ENCODE data around the gene FLYWCH2.

Gene FLYWCH2

DNA sequence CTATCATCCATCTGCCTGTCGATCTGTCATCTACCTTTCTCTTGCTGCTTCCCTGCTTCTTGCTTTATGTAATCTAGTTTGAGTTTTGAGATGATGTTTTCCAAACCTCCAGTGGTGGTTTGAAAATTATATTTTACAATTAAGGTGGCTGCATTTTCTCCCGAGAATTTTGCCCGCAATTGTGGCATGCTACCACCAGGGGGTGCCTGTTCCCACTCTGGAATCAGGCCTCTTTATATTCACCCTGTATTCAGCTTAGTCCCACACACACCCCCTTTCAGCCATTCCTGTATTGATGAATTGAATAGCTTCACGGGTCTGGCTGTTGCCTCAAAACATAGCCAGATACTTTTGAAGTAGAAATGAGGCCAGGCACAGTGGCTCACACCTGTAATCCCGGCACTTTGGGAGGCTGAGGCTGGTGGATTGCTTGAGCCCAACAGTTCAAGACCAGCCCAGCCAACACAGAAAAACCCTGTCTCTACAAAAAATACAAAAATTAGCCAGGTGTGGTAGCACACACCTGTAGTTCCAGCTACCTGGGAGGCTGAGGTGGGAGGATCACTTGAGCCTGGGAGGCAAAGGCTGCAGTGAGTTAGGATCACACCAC lies 28.2 kb upstream of the FLYWCH2 start:
- DNase-seq = no peak

DNA sequence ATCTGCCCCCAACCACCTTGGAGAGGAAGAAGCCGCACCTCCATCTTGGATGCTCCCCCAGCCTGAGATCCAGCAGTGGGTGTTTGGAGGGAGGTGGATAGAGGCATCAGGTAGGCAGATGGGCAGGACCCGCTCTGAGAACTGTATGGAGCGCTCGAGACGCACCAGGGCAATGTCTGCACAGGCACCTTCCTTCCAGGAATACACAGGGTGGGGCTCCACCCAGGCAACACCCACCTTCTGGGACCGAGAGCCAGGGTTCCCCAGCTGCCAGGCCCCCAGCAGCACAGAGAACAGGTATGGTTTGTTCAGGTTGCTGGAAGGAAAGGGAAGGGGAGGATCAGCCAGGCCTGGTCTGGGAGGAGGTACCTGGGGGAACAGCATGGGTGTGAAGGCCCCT lies 27.5 kb upstream of the FLYWCH2 start:
- no peak for DNase-seq

DNA sequence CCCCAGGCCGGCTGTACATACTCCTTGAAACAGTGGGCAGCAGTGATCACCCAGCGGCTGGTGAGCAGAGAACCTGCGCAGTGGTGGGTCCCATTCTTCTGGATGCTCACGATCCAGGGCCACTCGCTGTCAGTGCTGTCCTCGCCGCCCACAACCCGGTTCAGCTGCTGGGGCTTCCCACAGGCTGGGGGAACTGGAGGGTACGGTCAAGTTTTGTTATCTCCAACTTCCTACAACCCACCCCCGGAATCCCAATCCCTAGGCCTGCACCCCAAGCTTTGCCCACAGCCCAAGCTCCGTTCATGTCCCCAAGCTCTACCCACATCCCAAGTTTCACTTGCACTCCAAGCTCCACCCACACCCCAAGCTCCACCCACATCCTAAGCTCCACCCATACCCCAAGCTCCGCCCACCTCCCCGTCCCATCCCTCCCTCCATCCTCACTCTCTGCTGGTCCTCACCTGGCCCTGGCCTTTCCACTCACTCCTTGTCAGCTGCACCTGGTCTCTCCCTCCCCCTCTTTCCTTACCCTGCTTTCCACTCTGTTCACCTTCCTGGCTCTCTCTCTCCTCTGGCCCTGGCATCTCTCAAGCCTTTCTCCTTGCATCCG lies 26.8 kb upstream of the FLYWCH2 start:
- DNase-seq = no peak

GRCh38 chr16:2856686-2857450 lies 26.1 kb upstream of the FLYWCH2 start:
- DNase-seq = no peak

GRCh38 chr16:2857451-2858244 lies 25.4 kb upstream of the FLYWCH2 start, which contains the start of gene PRSS22:
Gene PRSS22, minus strand, starts transcription at chr16:2858170. Its CDS starts 66 bp downstream, at chr16:2858104.
- no peak for DNase-seq

DNA sequence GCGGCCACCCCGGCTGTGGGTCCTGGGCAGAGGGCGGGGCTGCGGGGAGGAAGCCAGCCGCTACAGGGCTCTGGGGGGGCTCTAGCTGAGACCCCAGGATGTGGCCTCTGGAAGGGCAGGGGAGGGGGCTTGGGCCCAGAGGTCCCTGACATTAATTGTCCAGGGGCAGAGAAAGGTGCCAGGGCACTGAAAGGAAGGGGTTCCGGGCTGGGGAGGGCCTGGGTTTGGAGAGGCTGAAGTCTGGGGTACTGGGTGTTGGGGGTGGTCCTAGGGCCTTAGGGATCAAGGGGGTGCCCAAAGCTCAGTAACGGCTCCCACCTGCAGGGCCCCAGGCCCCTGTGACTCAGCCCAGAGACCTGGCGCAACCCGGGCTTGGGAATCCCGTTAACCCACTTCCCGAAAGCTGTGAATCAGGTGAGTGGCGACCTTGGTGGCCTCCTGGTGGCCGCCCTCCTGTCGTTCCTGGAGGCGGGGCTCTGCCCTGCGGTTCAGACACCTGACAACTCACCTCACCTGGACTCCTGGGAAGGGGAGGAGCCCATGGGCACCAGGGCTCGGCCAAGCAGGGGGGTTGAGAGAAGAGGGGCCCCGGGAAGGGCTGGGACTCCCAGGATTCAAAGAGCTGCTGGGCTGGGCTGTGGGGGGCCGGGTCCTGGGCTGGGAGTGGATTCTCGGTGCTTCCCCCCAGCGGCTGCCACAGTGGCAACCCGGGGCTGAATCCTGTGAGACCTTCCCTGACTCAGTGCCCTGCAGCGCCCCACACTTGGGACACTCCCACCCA lies 24.6 kb upstream of the FLYWCH2 start:
- no peak for DNase-seq

GRCh38 chr16:2859686-2860265 lies 23.2 kb upstream of the FLYWCH2 start:
- no peak for DNase-seq

DNA sequence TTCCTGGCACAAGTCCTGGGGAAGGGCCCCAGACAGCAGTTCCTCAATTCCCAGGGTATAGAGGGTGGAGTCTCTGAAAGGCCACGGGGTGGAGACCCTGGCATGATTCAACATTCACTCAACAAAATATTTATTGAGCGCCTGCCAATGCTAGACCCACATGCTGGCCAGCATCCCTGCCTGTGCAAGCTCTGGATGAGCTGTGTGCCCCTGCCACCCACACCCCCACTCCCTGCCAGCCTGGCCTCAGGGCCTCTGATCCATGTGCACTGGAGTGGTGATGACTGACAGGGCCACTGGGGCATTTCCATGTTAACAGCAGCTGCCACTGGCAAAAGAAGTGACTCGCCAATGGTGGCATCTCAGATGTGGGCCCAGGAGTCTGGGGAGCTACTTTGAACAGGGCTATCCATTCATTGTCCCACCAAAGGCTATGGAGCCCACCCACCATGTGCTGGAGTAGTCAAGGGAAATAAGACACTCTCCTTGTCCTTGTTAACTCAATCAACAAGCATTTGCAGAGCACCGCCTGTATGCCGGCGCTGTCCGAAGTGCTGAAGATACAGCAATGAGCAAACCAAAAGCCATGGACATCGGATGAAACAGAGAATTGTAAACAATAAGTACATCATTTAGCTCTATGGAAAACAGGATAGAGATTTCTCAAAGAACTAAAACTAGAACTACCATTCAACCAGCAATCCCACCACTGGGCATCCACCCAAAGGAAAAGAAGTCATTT lies 22.0 kb upstream of the FLYWCH2 start:
- no peak for DNase-seq

DNA sequence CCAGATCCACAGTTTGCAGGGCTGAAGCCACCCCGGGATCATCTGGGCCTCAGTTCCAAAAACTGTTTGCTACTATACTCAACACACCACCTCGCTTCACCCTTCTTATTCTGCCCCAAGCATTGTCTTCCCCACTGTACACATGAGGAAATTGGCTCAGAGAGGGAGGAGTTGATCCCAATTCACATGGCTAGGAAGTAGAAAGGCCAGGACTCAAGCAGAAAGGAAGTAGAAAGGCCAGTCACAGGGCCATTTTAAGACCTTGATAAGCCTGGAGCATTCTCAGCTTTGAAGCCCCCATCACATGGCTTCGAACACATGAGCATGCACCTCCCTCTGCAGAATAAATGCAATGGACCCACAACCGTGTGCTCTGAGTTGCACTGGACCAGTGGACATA lies 17.4 kb upstream of the FLYWCH2 start:
- DNase-seq = no peak

- DNase-seq = no peak
Observed at GRCh38 chr16:2866431-2866830, 16.6 kb upstream of the FLYWCH2 start.

- DNase-seq = no peak
Observed at GRCh38 chr16:2867661-2867986, 15.4 kb upstream of the FLYWCH2 start.

- DNase-seq = peak; percentile 89
Observed at GRCh38 chr16:2867987-2868789, 14.8 kb upstream of the FLYWCH2 start.

DNA sequence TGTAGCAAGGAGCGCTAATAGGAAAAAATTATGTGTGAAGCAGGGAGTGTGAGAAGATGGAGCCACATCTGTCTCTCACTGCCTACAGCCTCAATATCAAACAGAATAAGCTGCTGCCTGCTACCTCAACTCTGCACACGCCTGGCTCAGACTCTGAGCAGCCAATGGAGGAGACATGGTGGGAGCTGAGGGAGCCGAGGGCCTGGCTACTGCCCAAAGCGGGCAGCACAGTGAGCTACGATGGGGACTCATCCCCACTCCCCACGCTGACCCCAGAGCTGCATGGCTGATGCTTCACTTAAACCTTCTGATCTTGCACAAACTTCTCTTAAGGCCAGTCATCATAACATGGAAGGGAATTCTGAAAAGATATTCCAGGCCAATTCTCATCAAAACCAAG lies 11.1 kb upstream of the FLYWCH2 start:
- no peak for DNase-seq

GRCh38 chr16:2874032-2874911 lies 8.7 kb upstream of the FLYWCH2 start:
- no peak for DNase-seq

DNA sequence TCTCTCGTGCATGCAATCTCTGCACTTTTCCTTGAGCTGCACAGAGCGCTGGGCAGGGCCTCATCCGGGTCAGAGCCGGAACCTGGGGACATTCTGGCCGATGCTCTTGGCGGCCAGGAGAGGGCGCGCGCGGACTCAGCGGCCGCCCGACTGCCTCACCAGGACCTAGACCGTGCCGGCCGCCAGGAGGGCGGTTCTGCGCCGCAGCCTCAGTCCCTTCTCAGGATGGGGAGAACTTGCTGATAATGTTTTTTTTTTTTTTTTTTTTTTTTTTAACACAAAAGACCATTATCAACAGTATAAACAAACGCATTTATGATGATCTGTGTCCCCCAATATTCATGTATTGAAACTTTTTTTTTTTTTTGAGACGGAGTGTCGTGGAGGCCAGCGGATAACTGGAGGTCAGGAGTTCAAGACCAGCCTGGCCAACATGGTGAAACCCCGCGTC lies 8.1 kb upstream of the FLYWCH2 start:
- peak; percentile 22 for DNase-seq

DNA sequence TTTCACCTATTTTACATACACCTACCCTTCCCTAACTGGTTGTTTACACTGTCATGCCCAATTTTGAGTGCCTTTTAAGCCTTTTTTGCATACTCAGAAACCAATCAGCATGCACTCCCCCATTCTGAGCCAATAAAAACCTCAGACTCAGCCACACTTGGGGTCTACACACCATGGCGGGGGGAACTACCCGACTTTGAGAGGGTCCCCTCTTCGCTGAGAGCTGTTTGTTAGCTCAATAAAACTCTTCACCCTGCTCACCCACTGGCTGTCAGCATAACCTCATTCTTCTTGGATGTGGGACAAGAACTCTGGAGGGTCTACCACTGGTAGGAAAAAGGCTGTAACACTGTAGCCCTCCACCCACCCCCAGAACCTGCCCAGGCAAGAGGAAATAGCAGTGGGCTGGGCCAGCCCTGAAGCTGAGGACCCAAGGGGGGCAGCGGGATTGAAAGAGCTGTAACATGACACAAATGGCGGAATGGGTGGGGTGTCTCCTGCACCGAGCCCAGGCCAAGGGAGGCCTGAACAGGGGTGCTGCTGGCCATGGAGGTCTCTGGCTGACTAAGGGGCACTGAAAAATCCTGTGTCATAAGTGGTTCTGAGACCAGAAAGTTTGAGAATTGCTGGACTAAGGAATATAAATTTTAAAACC lies 3.0 kb upstream of the FLYWCH2 start:
- DNase-seq = no peak

DNA sequence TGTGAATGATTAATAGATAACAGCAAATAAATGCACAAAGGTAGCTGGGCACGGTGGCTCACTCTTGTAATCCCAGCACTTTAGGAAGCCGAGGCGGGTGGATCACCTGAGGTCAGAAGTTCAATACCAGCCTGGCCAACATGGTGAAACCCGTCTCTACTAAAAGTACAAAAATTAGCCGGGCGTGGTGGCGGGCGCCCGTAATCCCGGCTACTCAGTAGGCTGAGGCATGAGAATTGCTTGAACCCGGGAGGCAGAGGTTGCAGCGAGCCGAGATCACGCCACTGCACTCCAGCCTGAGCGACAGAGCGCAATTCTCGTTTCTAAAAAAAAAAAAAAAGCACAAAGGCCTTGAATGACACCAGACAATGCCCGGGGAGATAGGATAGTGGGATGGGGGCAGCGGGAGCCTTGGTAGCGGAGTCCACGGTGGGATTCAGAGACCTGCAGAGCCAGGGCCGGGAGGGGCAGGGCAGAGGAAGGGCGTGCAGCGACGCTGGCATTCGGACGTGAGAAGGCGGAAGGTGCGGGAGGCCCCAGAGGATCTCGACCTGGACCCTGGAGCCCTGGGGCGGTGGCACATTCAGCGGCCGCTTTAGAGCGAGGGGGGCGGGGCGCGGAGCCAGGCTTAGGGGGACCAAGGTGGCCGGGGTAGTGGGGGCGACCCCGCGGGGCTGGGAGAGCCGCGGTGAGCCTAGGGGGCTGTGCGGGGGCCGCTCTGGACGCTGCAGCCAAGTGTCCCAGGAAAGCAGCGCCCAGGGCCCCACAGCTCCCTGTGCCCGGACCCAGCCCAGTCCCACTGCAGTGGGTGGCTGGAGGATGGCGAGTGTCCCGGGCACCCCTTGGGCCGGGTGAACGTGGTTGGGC lies 999 bp upstream of the FLYWCH2 start:
- no peak for DNase-seq

GRCh38 chr16:2883458-2883908 lies 468 bp downstream of the FLYWCH2 start:
- no peak for DNase-seq
